ENCODE measurements around the gene AGA.

The AGA gene

DNA sequence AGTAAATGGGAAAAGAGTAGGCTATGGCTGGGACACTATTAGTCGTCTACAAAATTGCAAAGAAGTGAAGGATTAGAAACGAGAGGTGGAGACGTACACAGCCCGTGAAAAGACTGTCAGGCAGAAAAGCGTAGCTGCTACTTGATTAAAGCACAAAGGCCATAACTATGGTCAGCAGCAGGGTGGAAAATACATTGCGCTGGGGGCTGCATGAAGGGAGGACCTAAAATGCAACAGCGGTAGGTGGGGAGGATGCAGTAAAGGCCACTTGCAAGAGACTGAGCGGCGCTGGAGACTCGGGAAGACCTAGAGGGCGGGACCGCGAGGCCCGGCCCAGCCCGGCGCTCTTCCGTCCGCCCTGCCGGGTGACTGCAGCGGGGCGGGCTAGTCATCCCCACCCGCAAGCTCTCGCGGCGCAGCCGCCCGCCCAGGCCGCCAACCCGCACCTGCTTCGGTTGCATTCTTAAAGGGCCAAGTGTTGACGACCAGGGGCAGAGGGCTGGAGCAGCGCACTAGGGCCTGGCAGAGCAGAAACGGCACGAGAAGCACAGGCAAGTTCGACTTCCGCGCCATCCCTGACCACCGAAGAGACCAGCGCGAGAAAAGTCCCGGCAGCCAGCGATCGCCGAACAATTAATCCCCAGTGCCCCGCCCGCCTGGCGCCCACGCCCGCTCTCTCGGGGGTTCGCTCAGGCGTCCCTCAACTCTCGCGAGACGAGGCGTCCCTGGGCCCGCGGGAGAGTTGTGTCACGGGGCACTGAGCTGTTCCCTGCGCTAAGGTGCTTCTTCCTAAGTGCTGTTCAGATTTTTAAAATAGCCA, at the start of gene AGA:
Gene AGA, minus strand, starts transcription at position 635 of the 820 bp plus-strand sequence. Its CDS starts 62 bp downstream, at position 573.
- TF ChIP-seq, protein P1, sequence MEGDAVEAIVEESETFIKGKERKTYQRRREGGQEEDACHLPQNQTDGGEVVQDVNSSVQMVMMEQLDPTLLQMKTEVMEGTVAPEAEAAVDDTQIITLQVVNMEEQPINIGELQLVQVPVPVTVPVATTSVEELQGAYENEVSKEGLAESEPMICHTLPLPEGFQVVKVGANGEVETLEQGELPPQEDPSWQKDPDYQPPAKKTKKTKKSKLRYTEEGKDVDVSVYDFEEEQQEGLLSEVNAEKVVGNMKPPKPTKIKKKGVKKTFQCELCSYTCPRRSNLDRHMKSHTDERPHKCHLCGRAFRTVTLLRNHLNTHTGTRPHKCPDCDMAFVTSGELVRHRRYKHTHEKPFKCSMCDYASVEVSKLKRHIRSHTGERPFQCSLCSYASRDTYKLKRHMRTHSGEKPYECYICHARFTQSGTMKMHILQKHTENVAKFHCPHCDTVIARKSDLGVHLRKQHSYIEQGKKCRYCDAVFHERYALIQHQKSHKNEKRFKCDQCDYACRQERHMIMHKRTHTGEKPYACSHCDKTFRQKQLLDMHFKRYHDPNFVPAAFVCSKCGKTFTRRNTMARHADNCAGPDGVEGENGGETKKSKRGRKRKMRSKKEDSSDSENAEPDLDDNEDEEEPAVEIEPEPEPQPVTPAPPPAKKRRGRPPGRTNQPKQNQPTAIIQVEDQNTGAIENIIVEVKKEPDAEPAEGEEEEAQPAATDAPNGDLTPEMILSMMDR (conservative IDR thresholded peaks at IDR 0.05; ENCODE audit: low read depth, low read length): peak; percentile 2
- peak within 1 kb of the TSS; percentile 82 for H3K4me3 ChIP-seq (ENCODE audit: low read length)
- peak; percentile 90 for DNase-seq (ENCODE audit: low read depth)

DNA sequence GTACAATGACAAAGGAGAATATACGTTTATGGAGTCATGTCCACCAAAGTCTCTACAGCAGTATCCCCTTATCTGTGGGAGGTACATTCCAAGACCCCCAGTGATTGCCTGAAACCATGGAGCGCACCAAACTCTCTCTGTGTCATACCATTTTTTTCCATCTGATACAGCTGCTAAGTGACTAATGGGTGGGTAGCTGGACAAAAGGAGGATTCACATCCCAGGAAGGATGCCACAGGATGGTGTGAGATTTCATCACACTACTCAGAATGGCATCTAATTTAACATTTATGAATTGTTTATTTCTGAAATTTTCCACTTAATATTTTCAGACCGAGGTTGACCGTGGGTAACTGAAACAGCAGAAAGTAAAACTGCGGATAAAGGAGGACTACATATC, 49.8 kb upstream of the AGA start:
- TF ChIP-seq, protein P1 (conservative IDR thresholded peaks at IDR 0.05; ENCODE audit: low read depth, low read length): no peak
- no peak for DNase-seq (ENCODE audit: low read depth)
- H3K4me3 ChIP-seq (ENCODE audit: low read length): no peak overlapping the region

DNA sequence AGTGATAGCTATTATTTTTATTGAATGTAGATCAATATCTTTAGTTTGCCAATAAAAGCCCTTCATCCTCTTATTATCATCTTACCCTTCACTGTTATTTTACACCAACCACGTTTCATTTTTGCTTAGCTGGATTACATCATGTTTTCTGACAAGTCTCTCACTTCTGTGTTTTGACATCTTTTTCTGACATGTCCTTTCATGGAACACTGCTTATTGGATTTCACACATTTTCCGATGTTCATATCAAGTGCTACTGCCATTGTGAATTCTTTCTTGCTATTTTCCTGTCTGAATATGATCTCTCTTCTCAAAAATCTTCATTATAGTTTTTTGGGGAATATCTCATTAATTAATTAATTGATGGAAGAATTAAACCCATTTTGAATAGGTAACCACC, 48.5 kb upstream of the AGA start:
- no peak for DNase-seq (ENCODE audit: low read depth)

DNA sequence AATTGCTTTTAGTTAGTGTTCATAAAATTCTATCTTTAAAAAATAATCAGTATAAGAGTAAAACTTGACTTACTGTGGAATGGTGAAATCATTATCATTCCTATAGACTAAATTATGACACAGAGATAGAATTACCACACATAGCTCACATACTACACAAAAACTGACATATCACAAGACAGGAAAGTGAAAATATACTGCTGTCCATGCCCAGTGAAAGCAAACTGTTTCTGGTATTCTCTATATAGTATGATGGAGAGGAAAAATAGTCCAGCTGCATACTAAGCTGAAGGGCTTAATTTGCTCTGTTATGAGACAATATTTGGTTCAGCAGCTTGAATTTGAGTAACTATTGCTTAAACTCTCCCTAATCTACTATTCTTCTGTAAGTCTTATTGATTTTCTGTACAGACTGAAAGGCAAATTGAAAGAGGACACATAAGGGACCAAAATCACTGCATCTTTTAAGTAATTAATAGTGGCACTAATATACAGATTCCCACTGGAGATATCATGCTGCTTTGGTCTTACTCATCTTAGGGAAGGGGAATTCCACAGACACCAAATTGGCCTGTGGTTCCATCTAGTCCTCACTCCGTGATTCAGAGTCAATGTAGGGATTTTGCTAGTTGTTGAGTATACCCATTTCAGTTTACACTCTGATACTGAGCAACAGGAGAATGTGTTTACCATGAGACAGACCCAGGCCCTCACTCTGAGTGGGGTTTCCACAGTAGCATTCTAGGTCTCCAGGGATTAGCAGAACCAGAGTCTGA, 47.4 kb upstream of the AGA start:
- no peak for DNase-seq (ENCODE audit: low read depth)
- no peak overlapping the region for H3K4me3 ChIP-seq (ENCODE audit: low read length)
- TF ChIP-seq, protein P1 (conservative IDR thresholded peaks at IDR 0.05; ENCODE audit: low read depth, low read length): no peak

More for the DNA sequence above, 48.5 kb upstream of the AGA start:
- H3K4me3 ChIP-seq (ENCODE audit: low read length): no peak overlapping the region
- TF ChIP-seq, protein P1 (conservative IDR thresholded peaks at IDR 0.05; ENCODE audit: low read depth, low read length): no peak

DNA sequence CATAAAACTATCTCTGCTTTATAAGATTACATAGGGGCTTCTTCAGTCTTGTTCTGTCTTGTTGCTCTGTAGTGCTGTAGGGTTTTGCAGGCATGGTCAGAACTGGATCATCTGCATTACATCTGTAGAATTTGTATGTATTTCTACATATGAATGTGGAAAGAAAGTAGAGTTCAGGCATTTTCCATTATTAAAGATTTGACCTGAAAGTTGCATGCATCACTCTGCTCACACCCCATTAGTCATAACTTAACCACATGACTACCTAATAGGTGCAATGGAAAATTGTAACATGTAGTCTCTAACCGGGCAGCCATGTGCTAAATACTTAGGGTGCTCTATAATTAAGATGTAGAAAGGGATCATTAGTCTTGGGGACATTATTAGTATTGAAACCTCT, 45.7 kb upstream of the AGA start:
- TF ChIP-seq, protein P1 (conservative IDR thresholded peaks at IDR 0.05; ENCODE audit: low read depth, low read length): no peak
- H3K4me3 ChIP-seq (ENCODE audit: low read length): no peak overlapping the region
- DNase-seq (ENCODE audit: low read depth): no peak

DNA sequence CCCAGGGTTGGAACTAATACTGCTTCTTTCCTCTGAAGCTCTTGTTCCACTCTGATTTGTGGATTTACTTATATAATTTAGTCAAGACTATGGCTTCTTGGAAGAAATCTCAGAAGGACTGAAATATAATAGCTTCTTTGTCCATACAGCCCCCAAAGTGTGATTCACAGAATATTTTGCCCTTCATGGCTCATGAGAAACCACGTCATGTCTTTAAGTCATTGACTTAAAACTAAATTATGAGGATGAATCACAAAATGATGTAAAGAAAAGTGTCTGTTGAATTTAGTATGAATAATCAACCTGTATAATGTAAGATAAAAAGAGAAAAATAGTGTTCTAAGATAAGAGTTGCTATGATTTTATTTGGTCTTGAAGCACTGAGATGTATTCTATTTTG, 43.3 kb upstream of the AGA start:
- H3K4me3 ChIP-seq (ENCODE audit: low read length): no peak overlapping the region
- TF ChIP-seq, protein P1 (conservative IDR thresholded peaks at IDR 0.05; ENCODE audit: low read depth, low read length): no peak
- DNase-seq (ENCODE audit: low read depth): peak; percentile 37
